GM19193 (cell line): Measurements from ENCODE around the gene GATB.

Experiments used
- POLR2A ChIP-seq: IDR thresholded peaks from 4 replicates; pipeline ENCODE4 v1.6.1; 2011; ENCODE audit not compliant: insufficient read depth, insufficient read length; ENCODE audit errors: extremely low read depth

Gene GATB

DNA sequence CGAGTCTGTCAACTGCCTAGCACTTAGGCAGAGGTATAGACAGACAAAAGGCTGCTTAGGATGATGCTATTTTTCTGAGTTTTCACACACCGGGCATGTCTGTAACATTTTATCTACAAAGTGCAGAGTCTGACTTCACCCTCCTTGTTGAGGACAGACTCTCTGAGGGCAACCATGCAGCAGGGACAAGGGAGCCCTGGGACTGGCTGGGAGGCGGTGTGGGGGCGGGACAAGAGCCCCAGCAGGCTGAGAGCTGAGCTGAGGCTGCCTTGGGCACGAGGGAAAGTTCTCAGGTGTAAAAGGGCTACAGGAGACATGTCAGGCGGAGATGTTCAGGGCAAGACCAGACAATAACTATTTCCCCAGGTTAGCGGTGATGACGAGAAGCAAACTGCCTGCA, 81.6 kb downstream of the GATB start:
- no peak for TF ChIP-seq POLR2A

DNA sequence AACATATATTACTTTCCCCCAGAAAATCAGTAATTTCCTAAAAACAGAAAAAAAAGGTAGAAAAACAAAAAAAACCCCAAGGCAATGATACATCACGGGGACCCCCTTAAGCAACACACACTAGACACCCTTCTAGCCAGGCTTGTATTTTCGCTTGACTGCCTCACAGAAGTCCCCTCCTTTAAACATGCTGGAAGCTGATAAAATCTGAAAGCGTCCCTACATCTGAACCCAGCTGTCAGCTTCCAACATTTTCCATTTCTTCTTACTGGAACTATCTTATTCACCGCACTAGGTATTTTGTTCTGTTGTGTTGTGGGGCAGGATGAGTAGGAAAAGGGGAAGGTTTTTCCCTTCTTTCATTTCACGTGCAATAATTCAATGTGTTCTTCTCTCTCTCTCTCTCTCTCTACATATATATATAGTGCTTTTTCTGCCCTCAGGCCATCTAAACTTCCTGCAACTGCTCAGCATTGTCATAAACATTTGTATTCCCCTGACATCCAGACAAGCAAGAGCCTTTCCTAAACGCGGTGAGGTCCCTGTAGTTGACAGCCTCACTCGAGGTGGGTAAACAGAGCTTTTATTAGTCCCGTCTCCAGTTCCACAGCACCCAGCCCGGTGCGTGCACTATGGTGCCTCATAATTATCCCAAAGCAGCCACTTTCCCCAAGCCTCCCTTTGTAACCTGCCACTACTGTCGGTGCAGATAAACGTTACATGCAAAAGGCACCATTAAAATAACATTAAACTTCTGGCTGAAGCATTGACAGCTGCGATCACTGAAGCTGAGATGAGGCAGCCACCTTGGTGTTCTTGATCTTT, 82.5 kb downstream of the GATB start:
- TF ChIP-seq POLR2A, result no peak

DNA sequence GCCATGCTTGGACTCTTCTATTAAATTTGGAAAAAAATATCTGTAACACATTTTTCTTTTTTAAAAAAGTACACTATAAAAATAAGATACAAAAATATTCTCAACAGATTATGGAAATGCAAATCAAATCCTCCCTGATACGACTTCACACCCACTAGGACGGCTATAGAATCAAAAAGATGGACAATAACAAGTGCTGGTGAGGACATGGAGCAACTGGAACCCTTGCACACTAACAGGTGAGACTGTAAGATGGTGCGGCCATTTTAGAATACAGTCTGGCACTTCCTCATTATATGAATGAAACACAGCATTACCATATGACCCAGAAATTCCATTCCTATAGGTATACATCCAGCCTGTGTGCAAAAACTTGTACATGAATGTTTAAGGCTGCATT, 83.6 kb downstream of the GATB start:
- no peak for TF ChIP-seq POLR2A

DNA sequence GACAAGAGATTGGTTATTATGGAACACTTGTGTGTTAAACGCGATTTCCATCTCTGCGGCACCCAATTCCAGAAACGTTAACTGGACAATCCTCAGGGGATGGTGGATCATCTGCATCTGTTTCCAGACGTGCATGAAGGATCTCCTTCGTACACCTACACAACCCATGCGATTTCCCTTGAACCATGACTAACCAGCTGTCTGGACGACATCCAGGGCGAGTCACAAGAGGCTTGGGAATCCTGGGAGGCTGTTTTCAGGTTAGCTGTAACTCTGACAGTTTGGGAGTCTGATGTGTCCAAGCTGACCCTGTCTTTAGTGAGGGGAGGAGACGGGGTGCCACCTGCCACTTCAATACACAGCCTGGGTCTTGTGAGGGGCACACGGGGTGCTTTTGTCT, 84.5 kb downstream of the GATB start:
- TF ChIP-seq POLR2A, result no peak

DNA sequence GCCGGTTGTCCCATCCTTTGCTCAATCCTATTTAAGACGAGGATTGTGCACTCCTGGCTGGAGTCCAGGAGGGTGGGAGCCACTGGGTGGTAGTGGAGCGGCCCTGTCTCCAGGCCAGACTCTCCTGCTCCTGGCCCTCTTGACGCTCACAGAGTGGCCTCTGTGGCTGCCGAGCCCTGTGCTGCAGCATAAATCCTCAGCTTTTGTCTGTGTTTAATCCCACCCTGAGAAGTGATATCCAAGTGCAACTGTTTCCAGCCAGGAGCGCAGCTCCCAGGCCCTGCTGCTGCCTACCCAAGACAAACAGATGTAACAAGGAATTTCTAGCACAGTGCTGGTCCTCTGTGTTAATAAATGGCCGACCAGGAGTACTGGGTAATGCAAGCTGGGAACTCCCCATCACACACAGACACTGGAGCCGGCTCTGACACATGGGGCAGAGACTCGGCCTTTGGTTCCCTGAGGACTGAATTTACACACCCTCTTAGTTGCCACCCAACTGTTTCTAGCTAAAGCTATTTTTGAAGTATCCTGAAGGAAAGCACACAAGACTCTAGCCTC, 85.3 kb downstream of the GATB start:
- TF ChIP-seq POLR2A, result no peak

DNA sequence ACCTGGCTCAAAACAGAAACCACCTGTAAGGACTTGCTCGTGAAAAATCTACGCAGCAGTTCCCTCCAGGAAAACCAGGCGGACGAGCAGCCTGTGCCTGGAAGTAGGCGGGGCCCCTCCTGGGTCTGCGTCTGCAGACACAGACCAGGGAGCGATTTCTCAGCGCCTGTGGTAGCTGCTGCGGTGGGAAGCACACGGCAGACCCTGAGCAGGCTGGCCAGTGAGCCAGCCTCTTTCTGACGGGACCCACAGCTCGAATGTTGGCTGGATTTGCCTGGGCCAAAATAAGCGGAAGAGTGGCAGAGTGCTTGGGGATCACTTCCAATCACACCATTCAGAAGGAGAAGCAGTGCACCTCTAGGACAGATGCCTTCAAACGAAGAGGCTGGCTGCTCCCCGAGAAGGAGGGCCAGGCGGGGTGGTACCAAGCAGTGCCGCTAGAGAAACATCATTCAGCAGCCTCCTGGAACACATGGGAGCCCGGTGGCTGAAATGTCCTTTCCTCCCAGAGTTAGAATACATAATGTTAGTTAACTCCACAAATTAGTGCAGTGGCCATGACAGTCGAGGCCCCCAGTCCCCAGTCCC, 85.9 kb downstream of the GATB start:
- no peak for TF ChIP-seq POLR2A

DNA sequence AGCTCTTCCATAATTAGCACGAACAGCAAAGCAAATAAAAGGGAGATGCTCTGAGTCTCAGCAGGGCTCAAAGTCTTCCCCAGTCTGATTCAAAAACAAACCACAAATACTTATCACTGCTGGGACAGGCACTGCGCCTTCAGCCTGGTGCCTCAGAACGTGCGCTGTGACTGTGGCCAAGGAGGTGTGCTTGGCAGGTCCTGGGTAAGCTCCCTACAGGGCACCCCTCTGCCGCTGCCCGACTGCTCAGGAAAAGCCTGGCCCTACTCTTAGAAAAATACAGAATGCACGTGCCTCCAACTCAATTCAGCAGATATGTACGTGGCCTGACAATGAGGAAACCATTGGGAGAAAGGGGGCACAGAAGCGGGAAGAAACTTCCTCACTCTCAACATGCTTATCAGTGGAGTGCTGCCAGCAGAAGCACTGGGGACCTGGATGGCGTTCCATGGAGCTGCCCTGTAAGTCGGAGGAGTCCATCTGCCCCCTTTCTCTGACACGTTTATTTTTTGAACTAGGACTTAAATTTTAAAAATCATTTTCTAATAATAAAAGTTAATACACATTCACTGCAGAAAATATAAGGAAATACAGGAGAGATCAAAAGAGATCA, 86.8 kb downstream of the GATB start:
- TF ChIP-seq POLR2A, result no peak

DNA sequence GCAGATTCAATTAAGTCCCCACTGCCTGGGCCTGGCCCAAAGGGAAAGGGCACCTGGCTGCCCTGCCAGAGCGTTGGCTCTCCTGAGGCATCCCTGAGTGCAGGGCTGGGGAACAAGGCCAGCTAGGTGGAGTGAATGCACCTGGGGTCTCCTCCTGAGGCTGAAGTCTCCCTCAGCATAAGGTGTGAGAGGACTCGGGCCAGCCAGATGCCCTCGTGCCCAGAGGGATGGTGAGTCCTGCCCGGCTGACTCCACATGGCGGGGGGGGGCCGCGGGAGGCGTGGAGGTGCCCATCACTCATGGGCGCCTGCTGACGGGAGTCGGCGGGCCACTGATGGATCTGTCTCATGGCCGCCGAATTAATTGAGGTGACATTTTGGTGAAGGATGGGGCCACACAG, 87.8 kb downstream of the GATB start:
- no peak for TF ChIP-seq POLR2A

DNA sequence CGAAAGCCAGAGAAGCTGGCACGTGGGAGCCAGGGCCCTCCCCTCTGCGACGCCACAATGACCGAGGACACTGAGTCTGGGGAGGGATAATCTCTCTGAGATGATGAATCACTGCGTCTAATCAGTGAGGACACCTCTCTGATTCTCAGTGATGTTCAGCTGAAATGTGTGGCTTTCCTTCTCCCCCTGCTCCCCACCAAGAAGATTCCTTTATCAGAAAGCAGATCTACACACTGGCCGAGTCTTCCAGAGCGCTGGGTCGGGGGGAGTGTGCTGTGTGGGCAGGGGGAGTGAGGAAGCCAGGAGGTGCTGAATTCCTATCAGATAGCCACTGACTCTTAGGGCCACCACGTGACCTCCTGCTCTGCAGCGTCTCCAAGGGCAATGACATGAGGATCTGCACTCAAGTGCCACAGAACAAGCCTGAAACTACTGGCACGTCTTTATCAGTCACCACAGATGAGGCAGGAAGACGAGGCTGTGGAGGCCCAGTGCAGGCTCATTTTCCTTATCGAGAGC, 89.2 kb downstream of the GATB start:
- no peak for TF ChIP-seq POLR2A

DNA sequence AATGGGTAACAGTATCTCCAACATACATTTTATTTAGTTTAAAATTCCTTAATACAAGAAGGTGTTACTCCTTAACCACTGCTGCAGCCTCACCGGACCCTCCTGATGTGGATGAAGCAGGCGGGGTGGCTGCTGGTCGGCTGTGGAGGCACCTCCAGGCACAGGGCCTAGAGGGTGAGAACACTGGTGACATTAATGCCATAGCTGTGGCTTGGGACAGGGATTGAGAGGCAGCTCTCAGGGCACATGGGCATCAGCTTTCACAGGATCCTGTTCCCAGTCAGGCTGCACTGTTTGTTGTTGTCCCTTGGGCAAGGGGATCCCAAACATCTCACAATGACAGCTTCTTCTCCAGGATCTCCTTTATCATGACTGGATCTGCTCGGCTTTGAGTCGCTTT, 90.0 kb downstream of the GATB start:
- no peak for TF ChIP-seq POLR2A

DNA sequence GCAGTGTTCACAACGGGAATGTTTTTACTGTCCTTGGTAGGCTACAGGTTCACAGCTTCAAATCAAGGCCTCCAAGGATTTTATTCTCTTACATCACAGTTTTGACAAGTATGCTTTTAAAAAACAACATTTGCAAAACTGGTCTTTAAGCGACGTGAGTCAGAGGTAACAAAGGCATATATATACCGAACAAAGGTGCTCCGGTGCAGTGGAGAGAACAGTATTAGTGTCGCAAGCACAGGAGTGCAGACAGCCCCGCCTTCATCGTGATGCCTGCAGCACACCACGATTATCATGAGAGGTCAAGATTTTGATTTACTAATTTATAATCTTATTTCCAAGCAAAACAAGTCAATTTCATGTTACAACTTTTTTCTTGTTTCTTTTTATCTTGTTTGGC, 90.8 kb downstream of the GATB start:
- no peak for TF ChIP-seq POLR2A

DNA sequence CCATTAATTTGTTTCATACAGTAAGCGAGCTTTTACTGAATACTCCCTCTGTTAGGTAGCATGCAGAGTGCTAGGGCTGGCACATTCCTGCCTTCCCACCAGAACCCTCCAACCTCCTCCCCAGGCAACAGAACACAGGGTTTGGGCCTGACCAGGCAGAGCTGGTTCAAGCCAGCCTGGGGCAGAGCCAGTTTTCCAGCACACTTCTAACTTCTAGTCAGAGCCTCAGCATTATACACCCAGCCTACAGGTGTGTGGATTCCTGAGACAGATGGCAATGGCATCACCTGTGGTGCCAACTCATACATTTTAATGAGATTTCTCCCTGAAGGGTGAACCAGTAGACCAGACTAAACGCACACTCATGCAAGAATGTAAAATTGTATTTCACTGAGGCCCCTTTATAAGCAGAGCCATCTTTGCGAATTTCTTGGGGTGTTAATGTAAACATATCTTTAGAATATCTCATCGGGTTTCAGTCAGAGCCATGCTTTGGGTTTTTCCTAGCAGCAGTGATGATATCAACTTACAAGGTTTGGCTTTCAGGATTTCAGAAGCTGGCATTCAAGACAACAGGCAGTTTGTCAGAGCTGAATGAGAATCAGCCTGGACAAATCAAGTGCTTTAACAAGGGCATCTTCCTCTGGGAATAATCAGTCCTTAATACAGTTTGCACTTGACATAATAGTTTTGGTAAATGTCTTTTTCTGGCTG, 92.0 kb downstream of the GATB start:
- TF ChIP-seq POLR2A, result no peak

DNA sequence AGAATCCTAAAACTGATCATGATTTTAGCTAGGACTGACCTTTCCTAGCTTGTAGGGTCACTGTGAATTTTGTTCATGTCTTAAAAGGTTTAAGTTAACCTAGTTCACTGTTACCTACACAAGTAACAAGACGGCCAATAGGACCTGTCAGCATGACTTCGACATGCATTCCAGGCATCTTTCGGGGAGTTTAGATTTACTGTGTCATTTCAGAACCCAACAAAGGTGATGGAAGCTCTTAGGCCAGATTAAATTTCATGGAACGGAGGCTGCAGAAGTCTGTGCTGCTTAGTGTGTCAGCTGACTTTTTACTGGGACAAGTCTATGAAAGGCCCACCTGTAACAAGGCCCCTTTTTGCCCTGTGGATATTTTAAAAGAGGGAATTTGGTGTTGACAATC, 93.1 kb downstream of the GATB start:
- TF ChIP-seq POLR2A, result no peak

DNA sequence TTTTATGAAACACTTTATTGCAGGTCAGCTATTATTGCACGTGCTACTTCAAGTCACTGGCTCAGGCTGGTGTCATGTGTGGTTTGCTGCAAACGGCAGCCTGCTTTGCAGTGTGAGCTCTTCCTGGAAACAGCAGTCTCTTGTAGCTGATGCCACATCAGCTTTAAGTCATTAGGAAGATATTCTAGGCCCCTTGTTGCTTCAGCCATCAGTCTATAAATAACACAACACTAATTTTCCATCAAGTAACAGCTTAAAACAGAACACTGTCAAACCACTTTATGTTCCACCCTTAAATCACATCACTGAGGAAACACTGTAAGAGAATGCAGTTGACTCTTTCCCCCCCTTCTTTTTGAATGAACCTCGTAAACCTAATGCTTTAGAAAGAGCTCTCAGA, 93.8 kb downstream of the GATB start:
- TF ChIP-seq POLR2A, result no peak

DNA sequence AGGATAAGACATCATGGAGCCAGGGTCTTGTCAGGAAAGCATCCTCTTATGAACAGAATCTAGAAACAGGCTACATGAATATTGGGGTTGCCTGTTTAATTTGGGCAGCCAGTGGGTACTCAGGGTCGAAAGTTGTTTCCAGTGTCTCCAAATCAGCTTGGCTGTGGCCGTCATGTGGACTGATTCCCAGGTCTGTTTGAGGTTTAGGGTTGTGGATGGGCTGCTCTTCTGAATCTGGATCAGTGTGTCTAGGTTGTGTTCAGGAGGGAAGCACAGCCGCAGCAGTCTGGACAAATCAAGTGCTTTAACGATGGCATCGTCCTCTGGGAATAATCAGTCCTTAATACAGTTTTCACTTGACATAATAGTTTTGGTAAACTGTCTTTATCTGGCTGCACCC, 94.3 kb downstream of the GATB start:
- no peak for TF ChIP-seq POLR2A

DNA sequence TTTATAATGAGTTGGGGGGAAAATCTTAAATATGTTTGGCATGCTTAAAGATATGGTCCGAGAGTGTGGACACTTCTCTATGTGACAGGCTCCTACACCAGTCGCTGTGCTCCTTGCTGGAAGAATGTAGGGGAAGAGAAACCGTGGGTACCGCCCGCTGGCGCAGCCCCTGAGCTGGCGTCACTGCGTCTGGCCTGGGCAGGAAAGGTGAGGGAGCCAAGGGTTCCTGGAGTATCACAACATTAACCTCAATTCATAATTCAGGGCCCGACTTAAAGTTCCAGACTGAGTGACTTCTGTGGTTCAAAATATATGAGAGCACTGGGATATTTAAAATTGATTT, 95.1 kb downstream of the GATB start:
- no peak for TF ChIP-seq POLR2A
